ENCODE data around the gene ZNF665.
"Not testable (repeated sequence)": the region's sequence is repeated elsewhere in the genome, so short reads cannot be mapped to it uniquely, and the experiment has no call there.

ZNF665 gene

DNA sequence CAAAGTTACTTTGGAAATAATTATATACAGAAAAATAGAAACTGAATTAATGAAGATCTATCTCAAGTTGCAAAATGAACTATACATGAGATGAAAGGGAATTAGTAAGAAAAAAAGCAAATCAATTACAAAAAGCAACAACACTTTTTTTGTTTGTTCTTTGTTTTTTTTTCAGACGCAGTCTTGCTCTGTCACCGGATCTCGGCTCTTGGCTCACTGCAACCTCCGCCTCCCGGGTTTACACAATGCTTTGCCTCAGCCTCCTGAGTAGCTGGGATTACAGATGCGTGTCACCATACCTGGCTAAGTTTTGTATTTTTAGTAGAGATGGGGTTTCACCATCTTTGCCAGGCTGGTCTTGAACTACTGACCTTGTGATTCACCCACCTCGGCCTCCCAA lies 62.7 kb downstream of the ZNF665 start:
- Mint-ChIP-seq H3K4me1 (ENCODE audit: low read depth) (peaks cover 7% of the 10 kb centered on the region), H3K4me3 (no peak overlapping the region)

DNA sequence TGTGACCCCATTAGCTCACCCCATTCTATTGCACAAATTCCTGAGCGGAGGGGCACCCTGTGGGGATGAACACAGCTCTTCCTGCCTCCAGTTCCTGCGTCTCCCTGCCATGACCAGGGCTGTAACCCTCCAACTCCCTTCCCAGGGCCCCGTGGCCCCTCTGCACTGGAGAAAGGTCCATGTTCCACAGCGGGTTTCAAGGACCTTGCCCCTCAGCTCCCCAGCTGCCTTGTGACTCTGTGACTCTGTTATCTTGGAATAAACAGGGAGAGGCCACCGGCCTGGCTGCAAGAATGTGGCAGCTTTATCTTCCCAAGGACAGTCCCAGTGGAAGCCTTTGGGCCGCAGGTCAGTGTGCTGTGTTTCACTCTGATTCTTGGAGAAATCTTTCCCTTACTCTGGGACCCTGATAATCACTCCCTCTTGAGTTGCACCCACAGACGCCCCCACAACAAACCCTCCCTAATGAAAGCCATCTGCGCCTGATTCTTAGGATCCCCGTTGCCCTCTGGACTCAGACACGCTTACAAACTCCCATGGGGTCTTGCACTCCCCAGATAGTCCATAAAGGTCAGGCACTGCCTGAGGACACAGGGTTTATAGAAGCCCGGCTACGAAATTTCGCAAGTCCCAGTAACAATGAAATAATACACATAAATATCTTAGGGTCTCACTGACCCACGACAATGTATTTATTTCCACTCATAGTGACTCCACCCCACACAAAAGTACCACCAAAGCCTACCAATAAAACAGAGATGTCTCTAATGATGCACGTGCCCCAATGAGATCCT lies 66.2 kb downstream of the ZNF665 start:
- not testable (repeated sequence) for H3K27me3 Mint-ChIP-seq (ENCODE audit: low read depth); H3K4me1 Mint-ChIP-seq (ENCODE audit: low read depth); H3K36me3 Mint-ChIP-seq (ENCODE audit: low read depth); H3K27ac Mint-ChIP-seq; H3K4me3 Mint-ChIP-seq
- peaks cover 68% of the 10 kb centered on the region for H3K9me3 Mint-ChIP-seq

More for the DNA sequence above, 62.7 kb downstream of the ZNF665 start:
- H3K27me3 Mint-ChIP-seq (ENCODE audit: low read depth): peaks cover 8% of the 10 kb centered on the region
- peaks cover 10% of the 10 kb centered on the region for H3K36me3 Mint-ChIP-seq (ENCODE audit: low read depth)
- H3K9me3 Mint-ChIP-seq: peaks cover 63% of the 10 kb centered on the region
- H3K27ac Mint-ChIP-seq: no peak overlapping the region

DNA sequence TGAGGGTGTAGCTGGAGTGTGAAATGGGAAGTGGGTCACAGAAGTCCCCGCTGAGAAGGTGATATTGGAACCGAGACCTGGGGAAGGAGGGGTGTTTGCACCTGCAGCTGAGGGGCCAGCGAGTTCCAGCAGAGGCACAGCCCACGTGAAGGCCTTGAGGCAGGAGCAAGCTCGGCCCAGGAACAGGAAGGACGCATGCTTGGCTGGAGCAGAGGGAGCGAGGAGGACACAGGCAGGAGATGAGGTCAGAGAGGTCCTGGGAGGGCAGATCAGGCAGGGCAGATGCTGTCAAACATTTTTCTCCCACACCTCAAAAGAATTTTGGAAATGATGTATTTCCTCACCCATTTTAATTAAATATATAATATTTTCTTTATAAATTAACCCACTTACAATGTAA lies 69.8 kb downstream of the ZNF665 start:
- peaks cover 57% of the 10 kb centered on the region for H3K9me3 Mint-ChIP-seq
- H3K27ac Mint-ChIP-seq: no peak overlapping the region
- no peaks in the 10 kb centered on the region for H3K27me3 Mint-ChIP-seq (ENCODE audit: low read depth)
- no peaks in the 10 kb centered on the region for H3K36me3 Mint-ChIP-seq (ENCODE audit: low read depth)
- no peaks in the 10 kb centered on the region for H3K4me1 Mint-ChIP-seq (ENCODE audit: low read depth)
- H3K4me3 Mint-ChIP-seq: no peak overlapping the region
